ENCODE measurements around the gene ARHGAP6.

DNA sequence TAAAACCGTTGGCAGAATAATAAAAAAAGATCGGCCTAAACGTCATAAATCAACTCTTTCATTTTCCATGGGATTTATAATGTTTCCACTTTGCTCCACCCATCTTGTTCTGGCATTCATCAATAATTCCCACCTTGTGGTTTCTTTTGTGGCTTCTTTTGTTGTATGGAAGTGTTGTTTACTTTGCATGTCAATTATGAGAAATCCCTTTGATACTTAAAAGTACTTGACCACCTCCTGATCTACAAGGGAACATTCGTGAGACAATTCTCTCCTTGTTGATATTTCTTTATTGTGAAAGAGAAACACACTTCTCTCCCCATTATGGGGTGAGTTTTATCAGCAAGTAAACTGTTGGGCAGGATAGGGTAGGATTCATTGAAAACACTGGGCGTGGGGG is 369.7 kb downstream of the ARHGAP6 start:
- TF ChIP-seq, protein P1, sequence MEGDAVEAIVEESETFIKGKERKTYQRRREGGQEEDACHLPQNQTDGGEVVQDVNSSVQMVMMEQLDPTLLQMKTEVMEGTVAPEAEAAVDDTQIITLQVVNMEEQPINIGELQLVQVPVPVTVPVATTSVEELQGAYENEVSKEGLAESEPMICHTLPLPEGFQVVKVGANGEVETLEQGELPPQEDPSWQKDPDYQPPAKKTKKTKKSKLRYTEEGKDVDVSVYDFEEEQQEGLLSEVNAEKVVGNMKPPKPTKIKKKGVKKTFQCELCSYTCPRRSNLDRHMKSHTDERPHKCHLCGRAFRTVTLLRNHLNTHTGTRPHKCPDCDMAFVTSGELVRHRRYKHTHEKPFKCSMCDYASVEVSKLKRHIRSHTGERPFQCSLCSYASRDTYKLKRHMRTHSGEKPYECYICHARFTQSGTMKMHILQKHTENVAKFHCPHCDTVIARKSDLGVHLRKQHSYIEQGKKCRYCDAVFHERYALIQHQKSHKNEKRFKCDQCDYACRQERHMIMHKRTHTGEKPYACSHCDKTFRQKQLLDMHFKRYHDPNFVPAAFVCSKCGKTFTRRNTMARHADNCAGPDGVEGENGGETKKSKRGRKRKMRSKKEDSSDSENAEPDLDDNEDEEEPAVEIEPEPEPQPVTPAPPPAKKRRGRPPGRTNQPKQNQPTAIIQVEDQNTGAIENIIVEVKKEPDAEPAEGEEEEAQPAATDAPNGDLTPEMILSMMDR (conservative IDR thresholded peaks at IDR 0.05 in 1 of 2, IDR thresholded peaks at IDR 0.05 in 1 of 2; ENCODE audit: extremely low read depth in 1 of 2, insufficient read depth in 1 of 2, low read depth in 1 of 2, low read length in 2 of 2), result no peak
- TF ChIP-seq EZH2 (IDR thresholded peaks at IDR 0.05; ENCODE audit: borderline replicate concordance, low read length), result no peak

All from mammary epithelial cell (primary cell).